Osteoblast (primary cell): ENCODE data around the gene IGFL3. TPM values are rescaled to one million over a fixed set of nuclear protein-coding genes. Genes with fewer than 3 reads are reported as not detected.

Source experiments
- DNase-seq: peaks from one replicate; pipeline ENCODE4 v3.0.0; 2011; ENCODE audit warnings: low spot score, mixed read lengths; ENCODE audit not compliant: insufficient read length; ENCODE audit errors: missing footprints
- H2AFZ ChIP-seq: 2 replicates; pipeline ENCODE4 v1.6.0; 2011; ENCODE audit warnings: mild to moderate bottlenecking, low read length
- H3K27ac ChIP-seq: 2 replicates; pipeline ENCODE4 v1.5.1; 2011; ENCODE audit warnings: mild to moderate bottlenecking, low read depth, low read length, moderate library complexity
- H3K27me3 ChIP-seq: 2 replicates; pipeline ENCODE4 v1.6.0; 2012; ENCODE audit warnings: mild to moderate bottlenecking, control low read depth, inconsistent platforms, low read length, moderate library complexity; ENCODE audit not compliant: insufficient read depth
- H3K36me3 ChIP-seq: 2 replicates; pipeline ENCODE4 v1.5.1; 2011; ENCODE audit warnings: mild to moderate bottlenecking, low read length, control low read depth, moderate library complexity; ENCODE audit not compliant: insufficient read depth
- H3K4me1 ChIP-seq: 2 replicates; pipeline ENCODE4 v1.5.1; 2011; ENCODE audit warnings: mild to moderate bottlenecking, low read length, control low read depth, moderate library complexity; ENCODE audit not compliant: insufficient read depth
- H3K4me2 ChIP-seq: 2 replicates; pipeline ENCODE4 v1.6.0; 2011; ENCODE audit warnings: mild to moderate bottlenecking, low read length; ENCODE audit not compliant: insufficient read depth
- H3K4me3 ChIP-seq: fragments of 200-600 bp; sonication (generic); 3 replicates; pipeline ENCODE4 v1.5.1; 2012; ENCODE audit warnings: mild to moderate bottlenecking, low read length, inconsistent platforms; ENCODE audit not compliant: insufficient read depth
- H3K79me2 ChIP-seq: 2 replicates; pipeline ENCODE4 v1.6.0; 2012; ENCODE audit warnings: mild to moderate bottlenecking, low read length, control low read depth, inconsistent platforms; ENCODE audit not compliant: insufficient read depth
- H3K9me3 ChIP-seq: 2 replicates; pipeline ENCODE4 v1.5.1; 2011; ENCODE audit warnings: low read depth, low read length, control low read depth
- H4K20me1 ChIP-seq: 2 replicates; pipeline ENCODE4 v1.6.0; 2012; ENCODE audit warnings: mild to moderate bottlenecking, low read length, control low read depth; ENCODE audit not compliant: insufficient read depth
- total RNA-seq: library from RNA; depleted of rRNA; stranded (reverse); fragments of >200 nt; gene quantifications from 2 replicates; pipeline ENCODE4 v1.2.3, GENCODE V29; 2012
- TF ChIP-seq, protein P1 (sequence below): IDR thresholded peaks from 2 replicates; pipeline ENCODE4 v1.5.1; 2011; ENCODE audit warnings: mild to moderate bottlenecking, low read depth, low read length, moderate library complexity; ENCODE audit errors: extremely low read depth

Gene IGFL3
- total RNA-seq, 1 donor: not detected

DNA sequence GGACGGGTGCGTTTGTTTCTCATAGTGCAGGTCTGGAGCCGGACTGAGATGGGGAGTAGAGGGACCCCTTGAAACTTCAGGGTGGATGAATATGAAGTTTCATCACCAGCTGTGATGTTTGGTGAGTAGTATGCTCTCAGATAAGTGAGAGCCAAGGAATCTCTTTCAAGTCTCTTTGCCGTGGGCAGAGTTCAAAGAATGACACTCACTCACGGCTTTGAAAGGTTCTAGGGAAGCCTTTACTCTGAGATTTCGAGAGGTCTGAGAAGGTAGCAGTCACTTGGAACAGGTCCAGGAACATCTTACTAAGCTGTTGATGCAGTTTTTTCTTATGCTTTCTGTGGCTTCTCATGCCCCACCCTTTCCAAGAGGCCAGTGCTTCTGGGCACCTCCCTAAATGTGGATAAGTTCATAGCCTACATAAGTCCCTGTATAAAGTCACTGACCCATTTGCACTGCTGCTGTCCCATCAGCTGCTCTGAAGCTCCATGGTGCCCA, 23.4 kb upstream of the IGFL3 start, which contains the start of gene IGFL2:
TSS of gene IGFL2 (plus strand) at position 448 of the 498 bp plus-strand sequence. CDS start at position 489, 41 bp downstream.
- no peak for DNase-seq
- H3K4me1 ChIP-seq: no peaks in the 10 kb centered on the region
- H4K20me1 ChIP-seq: no peaks in the 10 kb centered on the region
- H3K27me3 ChIP-seq: peaks cover 63% of the 10 kb centered on the region
- H3K4me2 ChIP-seq: no peak within 1 kb of the TSS
- no peak within 1 kb of the TSS for H2AFZ ChIP-seq
- no peak within 1 kb of the TSS for H3K4me3 ChIP-seq
- no peaks in the 10 kb centered on the region for H3K79me2 ChIP-seq
- no peak within 1 kb of the TSS for H3K27ac ChIP-seq
- no peaks in the 10 kb centered on the region for H3K36me3 ChIP-seq
- no peaks in the 10 kb centered on the region for H3K9me3 ChIP-seq
- TF ChIP-seq, protein P1, sequence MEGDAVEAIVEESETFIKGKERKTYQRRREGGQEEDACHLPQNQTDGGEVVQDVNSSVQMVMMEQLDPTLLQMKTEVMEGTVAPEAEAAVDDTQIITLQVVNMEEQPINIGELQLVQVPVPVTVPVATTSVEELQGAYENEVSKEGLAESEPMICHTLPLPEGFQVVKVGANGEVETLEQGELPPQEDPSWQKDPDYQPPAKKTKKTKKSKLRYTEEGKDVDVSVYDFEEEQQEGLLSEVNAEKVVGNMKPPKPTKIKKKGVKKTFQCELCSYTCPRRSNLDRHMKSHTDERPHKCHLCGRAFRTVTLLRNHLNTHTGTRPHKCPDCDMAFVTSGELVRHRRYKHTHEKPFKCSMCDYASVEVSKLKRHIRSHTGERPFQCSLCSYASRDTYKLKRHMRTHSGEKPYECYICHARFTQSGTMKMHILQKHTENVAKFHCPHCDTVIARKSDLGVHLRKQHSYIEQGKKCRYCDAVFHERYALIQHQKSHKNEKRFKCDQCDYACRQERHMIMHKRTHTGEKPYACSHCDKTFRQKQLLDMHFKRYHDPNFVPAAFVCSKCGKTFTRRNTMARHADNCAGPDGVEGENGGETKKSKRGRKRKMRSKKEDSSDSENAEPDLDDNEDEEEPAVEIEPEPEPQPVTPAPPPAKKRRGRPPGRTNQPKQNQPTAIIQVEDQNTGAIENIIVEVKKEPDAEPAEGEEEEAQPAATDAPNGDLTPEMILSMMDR: no peak

DNA sequence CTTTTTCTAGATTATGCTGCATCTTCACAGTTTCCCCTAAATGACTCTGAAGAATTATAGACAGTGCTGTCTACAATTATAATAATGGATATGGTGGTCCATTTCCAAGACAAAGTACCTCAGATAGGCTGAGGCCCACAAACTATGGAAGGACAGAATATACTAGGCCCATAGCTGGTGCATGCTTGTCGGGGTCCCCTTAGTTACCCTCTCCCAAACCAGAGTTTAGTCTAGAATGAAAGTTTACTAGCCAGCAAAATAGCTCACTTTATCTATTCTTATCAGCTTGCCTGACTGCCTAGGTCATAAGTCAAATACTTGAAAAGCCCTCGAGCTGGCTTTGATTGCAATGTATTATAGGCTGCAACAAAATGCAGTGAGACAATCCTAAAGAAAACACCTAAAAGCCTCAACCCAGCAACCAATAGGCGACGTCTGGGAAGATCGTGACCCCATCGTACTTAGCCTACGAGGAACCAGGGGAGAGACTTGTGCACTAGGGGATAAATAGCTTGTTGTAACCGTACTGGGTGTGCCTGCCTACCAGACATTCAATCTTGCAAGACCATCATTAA, 22.8 kb upstream of the IGFL3 start:
- no peaks in the 10 kb centered on the region for H3K79me2 ChIP-seq
- peaks cover 59% of the 10 kb centered on the region for H3K27me3 ChIP-seq
- H3K36me3 ChIP-seq: no peaks in the 10 kb centered on the region
- no peak overlapping the region for H3K27ac ChIP-seq
- H2AFZ ChIP-seq: no peak overlapping the region
- no peaks in the 10 kb centered on the region for H4K20me1 ChIP-seq
- TF ChIP-seq, protein P1: no peak
- no peaks in the 10 kb centered on the region for H3K4me1 ChIP-seq
- H3K4me3 ChIP-seq: no peak overlapping the region
- DNase-seq: no peak
- no peaks in the 10 kb centered on the region for H3K9me3 ChIP-seq
- H3K4me2 ChIP-seq: no peak overlapping the region

DNA sequence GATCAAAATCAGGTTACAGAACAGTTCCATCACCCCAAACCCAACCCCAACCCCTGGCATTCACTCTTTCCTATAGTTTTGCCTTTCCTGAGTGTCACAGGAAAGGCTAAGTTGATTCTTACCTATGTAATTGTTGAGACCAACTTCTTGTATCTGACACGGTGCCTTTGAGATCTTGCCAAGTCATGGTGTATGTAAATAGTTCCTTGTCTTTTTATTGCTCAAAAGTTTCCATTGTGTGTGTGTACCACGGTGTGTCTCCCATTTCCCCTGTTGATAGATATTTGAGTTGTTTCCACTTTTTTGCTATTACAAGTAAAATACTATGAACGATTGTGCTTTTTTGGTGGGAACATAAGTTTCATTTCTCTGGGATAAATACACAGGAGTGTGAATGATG, 20.3 kb upstream of the IGFL3 start:
- Histone ChIP-seq H4K20me1 (no peaks in the 10 kb centered on the region), H3K4me2 (no peak overlapping the region), H3K27me3 (peaks cover 55% of the 10 kb centered on the region), H3K27ac (no peak overlapping the region), H3K4me3 (no peak overlapping the region), H3K79me2 (no peaks in the 10 kb centered on the region), H2AFZ (no peak overlapping the region), H3K36me3 (no peaks in the 10 kb centered on the region), H3K4me1 (no peaks in the 10 kb centered on the region), H3K9me3 (no peaks in the 10 kb centered on the region)
- TF ChIP-seq, protein P1: no peak
- DNase-seq: no peak

DNA sequence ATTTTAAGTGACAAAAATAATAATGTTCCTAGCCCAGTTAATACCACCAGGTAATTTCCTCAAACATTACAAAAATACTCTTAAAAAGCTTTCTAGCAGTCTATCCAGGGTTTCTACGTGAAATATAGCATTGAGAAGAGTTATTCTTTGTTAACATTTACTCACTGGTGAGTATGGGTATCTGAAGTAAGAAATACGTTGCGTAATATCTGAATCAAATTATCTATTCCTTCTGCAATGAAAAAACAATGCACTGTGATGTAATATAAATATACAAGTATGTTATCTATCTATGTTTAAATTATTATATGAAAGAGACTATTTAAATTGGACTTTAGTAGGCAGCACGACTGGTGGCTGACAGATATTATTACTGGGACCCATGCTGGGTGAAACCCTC, 17.8 kb upstream of the IGFL3 start:
- Histone ChIP-seq H3K36me3 (no peaks in the 10 kb centered on the region), H3K9me3 (no peaks in the 10 kb centered on the region), H3K4me2 (no peak overlapping the region), H3K79me2 (no peaks in the 10 kb centered on the region), H3K4me1 (no peaks in the 10 kb centered on the region), H2AFZ (no peak overlapping the region), H3K27me3 (peaks cover 42% of the 10 kb centered on the region), H3K4me3 (no peak overlapping the region), H4K20me1 (no peaks in the 10 kb centered on the region), H3K27ac (no peak overlapping the region)
- DNase-seq: no peak
- TF ChIP-seq, protein P1: no peak
